K562 (cell line): ENCODE data around the gene SENP1. TPM values are rescaled to one million over a fixed set of nuclear protein-coding genes. Genes with fewer than 3 reads are reported as not detected.

ENCODE experiments used
- ATF2 ChIP-seq: sonication (generic); formaldehyde crosslinking; IDR thresholded peaks from 2 replicates; pipeline ENCODE4 v1.8.1; 2022; ENCODE audit warnings: missing genetic modification reagents
- HMGN3 ChIP-seq: IDR thresholded peaks from 2 replicates; pipeline ENCODE4 v1.6.1; 2011; ENCODE audit warnings: borderline replicate concordance, low read depth, mild to moderate bottlenecking, mixed read lengths, low read length; ENCODE audit not compliant: insufficient read length; ENCODE audit errors: extremely low read depth
- LCOR ChIP-seq: sonication (generic); formaldehyde crosslinking; IDR thresholded peaks from 2 replicates; pipeline ENCODE4 v1.8.0; 2022; ENCODE audit warnings: mild to moderate bottlenecking, missing genetic modification reagents
- MYC ChIP-seq, 2 experiments: fragments of 250-450 bp in 1 of 2; sonication (Bioruptor Pico) in 1 of 2; IDR thresholded peaks; 2 replicates each; pipeline versions ENCODE4 v1.5.1 to v1.6.1; 2012 to 2021; ENCODE audit warnings: low read depth in 2 of 2, borderline replicate concordance in 1 of 2, improper control_type of control experiment in 1 of 2, low read length in 1 of 2, mild to moderate bottlenecking in 1 of 2, moderate library complexity in 1 of 2
- SIN3B ChIP-seq: fragments of 450-650 bp; IDR thresholded peaks from 2 replicates; pipeline ENCODE4 v1.6.1; 2017; ENCODE audit warnings: low read depth, mild to moderate bottlenecking, moderate library complexity
- SMARCB1 ChIP-seq: IDR thresholded peaks from 2 replicates; pipeline ENCODE4 v1.6.1; 2011; ENCODE audit warnings: improper control_type of control experiment, low read depth; ENCODE audit not compliant: insufficient read length
- THRAP3 ChIP-seq: fragments of 450-650 bp; IDR thresholded peaks from 2 replicates; pipeline ENCODE4 v1.6.1; 2016; ENCODE audit warnings: mild to moderate bottlenecking, inconsistent platforms, borderline replicate concordance
- TRIM28 ChIP-seq: fragments of 450-650 bp; IDR thresholded peaks from 2 replicates; pipeline ENCODE4 v1.6.1; 2017
- ZNF695 ChIP-seq: fragments of 450-650 bp; formaldehyde crosslinking; IDR thresholded peaks from 2 replicates; pipeline ENCODE4 v1.4.0; 2020; ENCODE audit warnings: mild to moderate bottlenecking, moderate library complexity
- polyA plus RNA-seq, 8 experiments: library from polyadenylated mRNA; depleted of rRNA in 4 of 8; stranded (reverse) in 5 of 8; unstranded in 3 of 8; fragments of >200 nt; fragmentation: Nextera tagmentation in 2 of 8; fragmentation: Illumina TruSeq in 1 of 8; extraction: Ambion mirVana in 2 of 8; extraction: Trizol in 1 of 8; gene quantifications; 2 replicates each; pipeline versions ENCODE4 v1.2.1 to v1.2.3, GENCODE V29; 2011 to 2014; ENCODE audit warnings: inconsistent platforms in 1 of 8, missing spikeins in 1 of 8
- total RNA-seq, 7 experiments: library from RNA; depleted of rRNA in 6 of 7; stranded (reverse); fragments of >200 nt in 6 of 7; fragmentation: Illumina TruSeq in 2 of 7; extraction: Trizol in 2 of 7; gene quantifications; 2 replicates each; pipeline versions ENCODE4 v1.2.1 to v1.2.3, GENCODE V29; 2011 to 2021; ENCODE audit warnings: low replicate concordance in 1 of 7
- TF ChIP-seq, protein P1 (sequence below): sonication (generic); formaldehyde crosslinking; IDR thresholded peaks from 2 replicates; pipeline ENCODE4 v1.8.0; 2022; ENCODE audit warnings: mild to moderate bottlenecking, missing genetic modification reagents

Gene SENP1
- total and polyA plus RNA-seq, 9 of the 15 experiments (the other 6 are each of a cell fraction or from before 2014, with no cell fraction given): 15.5 to 59.0 (median 36.3) TPM

DNA sequence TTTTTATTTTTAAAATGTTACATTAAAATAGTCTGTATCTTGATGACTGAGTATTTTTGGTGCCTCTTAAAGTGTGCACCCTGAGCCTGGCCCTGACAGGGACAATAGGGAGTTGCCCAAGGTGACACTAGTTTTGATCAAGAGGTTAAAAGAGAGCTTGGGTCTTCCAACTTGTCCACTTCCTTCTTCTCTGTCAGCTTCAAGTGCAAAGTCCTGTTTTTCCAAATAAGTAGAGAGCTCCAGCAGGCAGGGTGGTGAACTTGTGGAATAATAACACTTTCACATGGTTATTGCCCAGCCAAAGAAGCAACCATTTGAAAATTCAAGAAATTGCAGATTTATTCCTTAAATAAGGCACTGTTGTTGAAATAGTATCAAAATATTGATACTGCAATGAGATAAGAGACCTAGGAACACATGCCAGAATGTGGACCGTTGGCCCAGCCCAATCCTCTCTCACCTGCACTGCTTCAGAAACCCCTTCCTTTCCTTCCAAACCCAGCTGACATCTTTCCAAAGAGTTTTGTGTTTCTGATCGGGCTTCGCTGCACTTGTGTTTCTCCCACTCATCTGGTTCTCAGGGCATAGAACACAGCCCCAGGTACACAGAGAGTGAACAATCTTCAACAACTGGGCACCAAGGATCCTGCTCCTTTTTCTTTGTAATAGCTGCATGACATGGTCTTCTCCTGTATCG, 87.8 kb downstream of the SENP1 start (continued):
- TF ChIP-seq, protein P1, sequence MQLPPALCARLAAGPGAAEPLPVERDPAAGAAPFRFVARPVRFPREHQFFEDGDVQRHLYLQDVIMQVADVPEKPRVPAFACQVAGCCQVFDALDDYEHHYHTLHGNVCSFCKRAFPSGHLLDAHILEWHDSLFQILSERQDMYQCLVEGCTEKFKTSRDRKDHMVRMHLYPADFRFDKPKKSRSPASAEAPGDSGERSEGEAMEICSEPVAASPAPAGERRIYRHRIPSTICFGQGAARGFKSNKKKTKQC: no peak
- TF ChIP-seq HMGN3 (no peak), ZNF695 (CRISPR knock-in tag) (no peak), ATF2 (CRISPR knock-in tag) (no peak), SIN3B (no peak), THRAP3 (no peak), TRIM28 (no peak), SMARCB1 (no peak), LCOR (CRISPR knock-in tag) (no peak), MYC (IDR thresholded peaks at IDR 0.05; ENCODE audit: low read depth, low read length) (no peak), MYC (CRISPR knock-in tag; IDR thresholded peaks at IDR 0.05; ENCODE audit: borderline replicate concordance, low read depth) (no peak)
